Testis (tissue), 3 donors: ENCODE results near the gene PRR23C. TPM values are rescaled to one million over a fixed set of nuclear protein-coding genes. Genes with fewer than 3 reads are reported as not detected.
"Not testable (repeated sequence)": the region's sequence is repeated elsewhere in the genome, so short reads cannot be mapped to it uniquely, and the experiment has no call there.

Experiments
- DNase-seq: peaks from one replicate; pipeline ENCODE4 v3.0.0-alpha.2; 2019
- H3K27ac ChIP-seq, 2 donors: fragments of 200-600 bp; sonication (generic); one replicate each; pipeline ENCODE4 v1.5.1; 2019
- H3K27me3 ChIP-seq: fragments of 200-600 bp; sonication (generic); one replicate; pipeline ENCODE4 v1.5.1; 2019
- H3K36me3 ChIP-seq: fragments of 200-600 bp; sonication (generic); one replicate; pipeline ENCODE4 v1.5.1; 2017; ENCODE audit warnings: low read depth; ENCODE audit errors: missing control alignments
- H3K4me1 ChIP-seq: fragments of 200-600 bp; sonication (generic); one replicate; pipeline ENCODE4 v1.5.1; 2019
- H3K4me3 ChIP-seq, 2 donors: fragments of 200-600 bp; sonication (generic); one replicate each; pipeline ENCODE4 v1.5.1; 2017 to 2019
- H3K9me3 ChIP-seq: fragments of 200-600 bp; sonication (generic); one replicate; pipeline ENCODE4 v1.5.1; 2017
- POLR2A ChIP-seq: fragments of 450-650 bp; IDR thresholded peaks from one replicate; pipeline ENCODE4 v1.6.1; 2017; ENCODE audit warnings: antibody characterized with exemption, mild to moderate bottlenecking, moderate library complexity
- WGBS, 2 donors: methylation state at CpG; one replicate each; pipeline ENCODE4 v1.1.5; 2018; 5-methylcytosine and 5-hydroxymethylcytosine counted together
- intact Hi-C: fragments of 100-400 bp; cut with DNase I; formaldehyde crosslinking; loops from one replicate; pipeline ENCODE4 v1.15.1; 2023; ENCODE audit warnings: low total_unique reads
- polyA plus RNA-seq: library from polyadenylated mRNA; stranded (reverse); fragments of 350-450 nt; fragmentation: Illumina TruSeq; extraction: RNeasy Lipid Tissue Mini Kit (QIAGEN cat#74804); gene quantifications from one replicate; pipeline ENCODE4 v1.2.3, GENCODE V29; 2014; ENCODE audit warnings: low read depth, low replicate concordance; ENCODE audit not compliant: insufficient read depth
- total RNA-seq, 2 donors: library from RNA; depleted of rRNA; stranded (reverse); fragments of >200 nt; gene quantifications; one replicate each; pipeline ENCODE4 v1.2.3, GENCODE V29; 2016
- TF ChIP-seq, protein P1 (sequence below), 3 experiments: fragments of 450-650 bp in 2 of 3; fragments of 200-600 bp in 1 of 3; sonication (generic) in 1 of 3; IDR thresholded peaks; one replicate each; pipeline ENCODE4 v1.5.1; 2016 to 2019; ENCODE audit warnings: antibody characterized with exemption in 3 of 3, mild to moderate bottlenecking in 2 of 3, moderate library complexity in 1 of 3

Gene PRR23C
- total and polyA plus RNA-seq, 3 donors from 2014 or later = 1.3 to 3.7 (median 1.4) TPM

DNA sequence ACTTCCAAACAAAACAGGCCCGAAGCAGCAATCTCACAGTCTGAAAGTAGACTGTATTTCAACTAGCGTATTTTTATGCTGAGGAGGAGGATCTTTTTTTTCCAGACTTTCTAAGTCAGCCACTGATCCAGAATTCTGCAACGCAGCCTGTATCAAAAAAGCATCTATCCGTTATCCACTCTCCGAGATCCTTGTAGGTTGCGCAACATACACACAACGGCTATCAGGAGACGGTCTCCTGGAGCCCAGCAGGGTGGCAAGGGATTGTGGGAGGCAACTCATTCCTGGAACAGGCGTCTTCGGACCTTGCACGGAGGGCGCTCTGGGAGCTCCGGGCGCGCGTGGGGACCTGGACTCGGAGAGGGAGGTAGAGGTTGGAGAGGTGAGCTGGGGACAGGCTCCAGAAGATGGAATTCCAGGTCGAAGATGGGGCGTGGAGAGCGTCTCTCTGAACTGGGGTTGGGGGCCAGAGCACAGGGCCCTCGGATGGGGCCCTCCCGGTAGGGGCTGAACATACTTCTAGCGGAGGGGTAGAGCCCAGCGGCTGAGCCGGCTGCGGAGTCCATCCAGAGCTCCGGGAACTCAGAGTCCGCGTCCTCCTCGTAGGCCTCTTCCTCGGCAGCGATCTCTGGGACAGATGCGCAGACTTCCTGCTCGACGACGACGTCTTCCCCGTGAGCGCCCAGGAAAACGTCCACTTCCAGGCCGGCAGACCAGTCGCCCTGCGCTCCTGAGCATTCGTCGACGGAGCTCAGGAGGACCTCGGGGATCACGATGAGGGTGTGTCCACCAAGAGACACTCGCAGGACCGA is 932 bp downstream of the PRR23C start:
- Histone ChIP-seq H3K27ac (no peak overlapping the region), H3K27me3 (no peaks in the 10 kb centered on the region), H3K36me3 (no peaks in the 10 kb centered on the region), H3K4me3 (peak overlapping the region; percentile 22 to 54), H3K9me3 (no peaks in the 10 kb centered on the region), H3K4me1 (no peaks in the 10 kb centered on the region)
- intact Hi-C loops = no loop called here
- TF ChIP-seq, protein P1, sequence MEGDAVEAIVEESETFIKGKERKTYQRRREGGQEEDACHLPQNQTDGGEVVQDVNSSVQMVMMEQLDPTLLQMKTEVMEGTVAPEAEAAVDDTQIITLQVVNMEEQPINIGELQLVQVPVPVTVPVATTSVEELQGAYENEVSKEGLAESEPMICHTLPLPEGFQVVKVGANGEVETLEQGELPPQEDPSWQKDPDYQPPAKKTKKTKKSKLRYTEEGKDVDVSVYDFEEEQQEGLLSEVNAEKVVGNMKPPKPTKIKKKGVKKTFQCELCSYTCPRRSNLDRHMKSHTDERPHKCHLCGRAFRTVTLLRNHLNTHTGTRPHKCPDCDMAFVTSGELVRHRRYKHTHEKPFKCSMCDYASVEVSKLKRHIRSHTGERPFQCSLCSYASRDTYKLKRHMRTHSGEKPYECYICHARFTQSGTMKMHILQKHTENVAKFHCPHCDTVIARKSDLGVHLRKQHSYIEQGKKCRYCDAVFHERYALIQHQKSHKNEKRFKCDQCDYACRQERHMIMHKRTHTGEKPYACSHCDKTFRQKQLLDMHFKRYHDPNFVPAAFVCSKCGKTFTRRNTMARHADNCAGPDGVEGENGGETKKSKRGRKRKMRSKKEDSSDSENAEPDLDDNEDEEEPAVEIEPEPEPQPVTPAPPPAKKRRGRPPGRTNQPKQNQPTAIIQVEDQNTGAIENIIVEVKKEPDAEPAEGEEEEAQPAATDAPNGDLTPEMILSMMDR (IDR thresholded peaks at IDR 0.05) = no peak
- TF ChIP-seq POLR2A = no peak
- no peak for DNase-seq
- WGBS, 2 donors = 63 to 67% methylated on average over 17 to 50 of the region's 50 CpGs

DNA sequence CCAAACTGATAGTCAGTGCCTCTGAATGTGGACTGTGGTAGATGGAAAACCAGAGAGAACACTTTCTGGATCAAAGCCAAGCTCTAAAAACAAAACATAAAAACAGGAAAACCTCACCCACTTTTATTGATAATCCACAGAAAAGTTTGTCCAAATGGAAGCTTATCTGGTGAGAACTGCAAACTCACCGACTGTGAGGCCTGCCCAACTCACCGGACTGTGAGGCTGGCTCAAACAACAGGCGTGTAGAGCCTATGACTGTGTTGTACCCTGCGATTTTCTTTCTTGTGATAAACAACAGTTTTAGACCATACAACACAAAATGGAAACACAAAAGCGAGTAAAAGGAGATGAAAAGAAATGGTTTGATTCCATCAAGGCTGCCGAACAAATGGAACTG is 7.2 kb downstream of the PRR23C start:
- no peak overlapping the region for H3K4me3 ChIP-seq
- H3K36me3 ChIP-seq = no peaks in the 10 kb centered on the region

GRCh38 chr3:139032326-139033002 is 12.2 kb downstream of the PRR23C start:
- TF ChIP-seq, protein P1 (IDR thresholded peaks at IDR 0.05) = no peak
- TF ChIP-seq POLR2A = no peak
- 85 to 86% methylated on average over 2 of the region's 2 CpGs for WGBS, 2 donors
- intact Hi-C loops = no loop called here
- H3K4me3 ChIP-seq = no peak overlapping the region
- H3K27me3 ChIP-seq = no peaks in the 10 kb centered on the region
- H3K9me3 ChIP-seq = no peaks in the 10 kb centered on the region
- no peak overlapping the region for H3K27ac ChIP-seq
- no peaks in the 10 kb centered on the region for H3K4me1 ChIP-seq
- no peak for DNase-seq
- no peaks in the 10 kb centered on the region for H3K36me3 ChIP-seq

More for the DNA sequence above, 7.2 kb downstream of the PRR23C start:
- no peaks in the 10 kb centered on the region for H3K27me3 ChIP-seq
- intact Hi-C loops = no loop called here
- no peaks in the 10 kb centered on the region for H3K9me3 ChIP-seq
- DNase-seq = no peak
- WGBS, 2 donors = 89% methylated on average over 6 of the region's 6 CpGs
- no peak overlapping the region for H3K27ac ChIP-seq
- no peaks in the 10 kb centered on the region for H3K4me1 ChIP-seq
- TF ChIP-seq, protein P1 (IDR thresholded peaks at IDR 0.05) = no peak
- no peak for TF ChIP-seq POLR2A

- H3K4me1 ChIP-seq, DNase-seq, H3K4me3 ChIP-seq, H3K36me3 ChIP-seq, H3K27ac ChIP-seq, H3K9me3 ChIP-seq, intact Hi-C loops, H3K27me3 ChIP-seq: not testable (repeated sequence)
Observed at GRCh38 chr3:139030576-139030975, 14.1 kb downstream of the PRR23C start.

DNA sequence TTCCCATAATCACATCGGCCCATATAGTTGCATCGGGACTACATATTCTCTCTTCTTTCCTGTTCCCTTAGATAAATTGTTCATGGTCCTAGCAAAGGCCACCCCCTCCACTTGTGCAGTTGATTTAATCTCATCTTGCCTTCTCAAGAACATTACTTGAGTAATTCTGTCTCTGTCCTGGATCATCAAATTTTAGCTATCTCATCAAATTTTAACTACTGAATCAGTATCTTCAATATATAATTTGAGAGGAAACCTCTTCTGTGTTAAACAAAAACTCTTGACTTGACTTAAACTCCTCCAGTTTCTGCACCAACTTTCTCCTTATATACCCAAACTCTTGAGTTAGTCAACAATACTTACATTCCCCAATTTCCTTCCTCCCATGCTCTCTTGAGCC is 19.7 kb downstream of the PRR23C start:
- Histone ChIP-seq H3K27me3 (no peaks in the 10 kb centered on the region), H3K36me3 (no peaks in the 10 kb centered on the region), H3K4me3 (no peak overlapping the region), H3K27ac (no peak overlapping the region), H3K4me1 (no peaks in the 10 kb centered on the region), H3K9me3 (no peaks in the 10 kb centered on the region)
- intact Hi-C loops = no loop called here
- 93 to 97% methylated on average over 2 of the region's 2 CpGs for WGBS, 2 donors
- no peak for TF ChIP-seq POLR2A
- TF ChIP-seq, protein P1 (IDR thresholded peaks at IDR 0.05) = no peak
- DNase-seq = no peak
